ENCODE measurements around the gene DOCK3.

GRCh38 chr3:51391075-51391565 lies 716.4 kb downstream of the DOCK3 start, which contains the start of gene RBM15B:
- TF ChIP-seq, protein P1, sequence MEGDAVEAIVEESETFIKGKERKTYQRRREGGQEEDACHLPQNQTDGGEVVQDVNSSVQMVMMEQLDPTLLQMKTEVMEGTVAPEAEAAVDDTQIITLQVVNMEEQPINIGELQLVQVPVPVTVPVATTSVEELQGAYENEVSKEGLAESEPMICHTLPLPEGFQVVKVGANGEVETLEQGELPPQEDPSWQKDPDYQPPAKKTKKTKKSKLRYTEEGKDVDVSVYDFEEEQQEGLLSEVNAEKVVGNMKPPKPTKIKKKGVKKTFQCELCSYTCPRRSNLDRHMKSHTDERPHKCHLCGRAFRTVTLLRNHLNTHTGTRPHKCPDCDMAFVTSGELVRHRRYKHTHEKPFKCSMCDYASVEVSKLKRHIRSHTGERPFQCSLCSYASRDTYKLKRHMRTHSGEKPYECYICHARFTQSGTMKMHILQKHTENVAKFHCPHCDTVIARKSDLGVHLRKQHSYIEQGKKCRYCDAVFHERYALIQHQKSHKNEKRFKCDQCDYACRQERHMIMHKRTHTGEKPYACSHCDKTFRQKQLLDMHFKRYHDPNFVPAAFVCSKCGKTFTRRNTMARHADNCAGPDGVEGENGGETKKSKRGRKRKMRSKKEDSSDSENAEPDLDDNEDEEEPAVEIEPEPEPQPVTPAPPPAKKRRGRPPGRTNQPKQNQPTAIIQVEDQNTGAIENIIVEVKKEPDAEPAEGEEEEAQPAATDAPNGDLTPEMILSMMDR (IDR thresholded peaks at IDR 0.05 in 2 of 3, conservative IDR thresholded peaks at IDR 0.05 in 1 of 3; ENCODE audit: control insufficient read depth in 2 of 3, extremely low read depth in 1 of 3, insufficient read depth in 1 of 3, low read depth in 3 of 3, low read length in 3 of 3) = peak; percentile 84 to 93 (median 93); a peak in 4 of 6 replicates
- TF ChIP-seq POLR2AphosphoS5 (IDR thresholded peaks at IDR 0.05; ENCODE audit: low read length) = peak; percentile 8; the same call in 1 of the 2 replicates
- TF ChIP-seq, protein P2, sequence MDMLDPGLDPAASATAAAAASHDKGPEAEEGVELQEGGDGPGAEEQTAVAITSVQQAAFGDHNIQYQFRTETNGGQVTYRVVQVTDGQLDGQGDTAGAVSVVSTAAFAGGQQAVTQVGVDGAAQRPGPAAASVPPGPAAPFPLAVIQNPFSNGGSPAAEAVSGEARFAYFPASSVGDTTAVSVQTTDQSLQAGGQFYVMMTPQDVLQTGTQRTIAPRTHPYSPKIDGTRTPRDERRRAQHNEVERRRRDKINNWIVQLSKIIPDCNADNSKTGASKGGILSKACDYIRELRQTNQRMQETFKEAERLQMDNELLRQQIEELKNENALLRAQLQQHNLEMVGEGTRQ (IDR thresholded peaks at IDR 0.05; ENCODE audit: borderline replicate concordance, low read depth, low read length) = peak; percentile 96
- peak; percentile 44; the same call in 1 of the 2 replicates for TF ChIP-seq JUND (IDR thresholded peaks at IDR 0.05; ENCODE audit: low read depth, low read length)
- 0 out of 2 replicates have a peak, but pooled peaks have one; percentile 4 for TF ChIP-seq REST (IDR thresholded peaks at IDR 0.05; ENCODE audit: low read depth, low read length)
- peak; percentile 91 for TF ChIP-seq SIN3A (IDR thresholded peaks at IDR 0.05; ENCODE audit: low read depth, low read length)
- no peak for TF ChIP-seq STAT1 (conservative IDR thresholded peaks at IDR 0.05)
- TF ChIP-seq RB1 (IDR thresholded peaks at IDR 0.05; ENCODE audit: borderline replicate concordance) = peak; percentile 55; the same call in 1 of the 2 replicates
- peak; percentile 63; the same call in 1 of the 2 replicates for TF ChIP-seq RFX5 (IDR thresholded peaks at IDR 0.05; ENCODE audit: low read depth, low read length)
- TF ChIP-seq CREB1 (IDR thresholded peaks at IDR 0.05; ENCODE audit: low read depth) = peak; percentile 99
- TF ChIP-seq RBBP5 (conservative IDR thresholded peaks at IDR 0.05) = no peak
- no peak for TF ChIP-seq SKIL (IDR thresholded peaks at IDR 0.05; ENCODE audit: low read depth, poor library complexity, severe bottlenecking)
- no peak for TF ChIP-seq CBX3 (IDR thresholded peaks at IDR 0.05; ENCODE audit: borderline replicate concordance, low read depth)
- no peak for TF ChIP-seq ZZZ3 (IDR thresholded peaks at IDR 0.05; ENCODE audit: control insufficient read depth, insufficient read length, low read depth)
